ENCODE results near the gene UBR7.

UBR7 gene

GRCh38 chr14:93276031-93276716 is 69.1 kb downstream of the UBR7 start:
- H3K36me3 ChIP-seq (replicated peaks; ENCODE audit: insufficient read depth, low read length) = no peaks in the 10 kb centered on the region
- H3F3A ChIP-seq (ENCODE audit: insufficient read depth, low read length) = no peaks in the 10 kb centered on the region
- TF ChIP-seq EZH2 (optimal IDR thresholded peaks at IDR 0.05; ENCODE audit: low read depth, low read length) (no peak), EZH2phosphoT487 (IDR thresholded peaks at IDR 0.05; ENCODE audit: low read length) (no peak), CTCF (IDR thresholded peaks at IDR 0.05; ENCODE audit: low read length) (no peak)
- no peak overlapping the region for H3K9ac ChIP-seq (ENCODE audit: low read length)
- no peaks in the 10 kb centered on the region for H3K9me2 ChIP-seq (replicated peaks; ENCODE audit: insufficient read depth, low read length)
- no peak overlapping the region for H3K27ac ChIP-seq (ENCODE audit: low read length)
- H3K4me3 ChIP-seq (ENCODE audit: low read length) = no peak overlapping the region
- no peaks in the 10 kb centered on the region for H3K4me1 ChIP-seq (ENCODE audit: low read length)
- H3K9me3 ChIP-seq (replicated peaks; ENCODE audit: insufficient read depth, low read length) = no peaks in the 10 kb centered on the region
- H2AFZ ChIP-seq (ENCODE audit: low read length) = no peak overlapping the region
- DNase-seq = no peak
- H3K27me3 ChIP-seq (replicated peaks; ENCODE audit: insufficient read depth, low read length) = no peaks in the 10 kb centered on the region
- H3K79me2 ChIP-seq (ENCODE audit: low read length) = no peaks in the 10 kb centered on the region
- H4K20me1 ChIP-seq (ENCODE audit: insufficient read depth, low read length) = no peaks in the 10 kb centered on the region
- H3K4me2 ChIP-seq (ENCODE audit: low read depth, low read length) = no peak overlapping the region

All from MM.1S (cell line).